K562 (cell line): ENCODE measurements around the gene YIPF2. TPM values are rescaled to one million over a fixed set of nuclear protein-coding genes. Genes with fewer than 3 reads are reported as not detected.

Source experiments
- ATAC-seq: fragments of 200-7000 bp; cut with Tn5 transposase; 3 replicates; pipeline ENCODE4 v1.9.1; 2020; ENCODE audit warnings: moderate library complexity
- BruUV-seq: library from RNA; stranded (reverse); fragments of 400-500 nt; replicated peaks from 2 replicates; lab custom pipeline; 2021; lab: Mats Ljungman, UMichigan
- CTCF ChIA-PET: fragments of 300-600 bp; formaldehyde crosslinking; extraction: SDS; loops from one replicate; lab custom pipeline; 2021; ENCODE audit warnings: low intra/inter-chr PET ratio; lab: Yijun Ruan, JAX
- POLR2A ChIA-PET: fragments of 300-600, 350-650 bp; sonication (Branson Sonifier 250); formaldehyde crosslinking; extraction: SDS; loops from one replicate; lab custom pipeline; 2021; ENCODE audit warnings: antibody characterized with exemption, inconsistent platforms; lab: Yijun Ruan, JAX
- DNase-seq, 4 experiments: peaks; one replicate each; pipeline versions ENCODE4 v3.0.0 to v3.0.0-alpha.2; 2011 to 2018; ENCODE audit warnings: low spot score in 3 of 4, mixed read lengths in 3 of 4; ENCODE audit errors: extremely low read depth in 1 of 4
- FAIRE-seq: peaks from 2 replicates; lab custom pipeline; 2011; peaks lifted over from hg19 to GRCh38; lab: Jason Lieb, UNC
- H2AFZ ChIP-seq: 2 replicates; pipeline ENCODE4 v1.6.0; 2011; ENCODE audit warnings: low read depth, low read length, control low read depth, inconsistent platforms
- H3K27ac ChIP-seq: fragments of 200-600 bp; 3 replicates; pipeline ENCODE4 v1.8.0; 2011; ENCODE audit warnings: low read depth, mild to moderate bottlenecking, control low read depth, inconsistent platforms, low read length, moderate library complexity, mixed read lengths; ENCODE audit errors: extremely low read depth
- H3K27me3 ChIP-seq, 2 experiments: fragments of 300-600 bp in 1 of 2; 2 replicates in 1 of 2; 3 replicates in 1 of 2; pipeline versions ENCODE4 v1.6.0 to v1.8.0; 2011; ENCODE audit warnings: inconsistent platforms in 2 of 2, low read length in 2 of 2, mild to moderate bottlenecking in 1 of 2, mixed read lengths in 1 of 2, moderate library complexity in 1 of 2; ENCODE audit not compliant: control insufficient read depth in 2 of 2, insufficient read depth in 2 of 2
- H3K36me3 ChIP-seq: fragments of 300-600 bp; 3 replicates; pipeline ENCODE4 v1.8.0; 2011; ENCODE audit warnings: mild to moderate bottlenecking, low read length, inconsistent platforms; ENCODE audit not compliant: control insufficient read depth, insufficient read depth
- H3K4me1 ChIP-seq, 2 experiments: fragments of 200-600 bp in 1 of 2; replicated peaks in 1 of 2; 2 replicates in 1 of 2; 3 replicates in 1 of 2; pipeline versions ENCODE4 v1.5.1 to v1.8.0; 2011; ENCODE audit warnings: inconsistent platforms in 2 of 2, low read length in 2 of 2, mild to moderate bottlenecking in 1 of 2, mixed read lengths in 1 of 2, moderate library complexity in 1 of 2; ENCODE audit not compliant: control insufficient read depth in 2 of 2, insufficient read depth in 2 of 2
- H3K4me2 ChIP-seq: 2 replicates; pipeline ENCODE4 v1.6.1; 2011; ENCODE audit warnings: low read length, control low read depth, inconsistent platforms, mixed read lengths; ENCODE audit not compliant: insufficient read depth
- H3K4me3 ChIP-seq: fragments of 200-600 bp; sonication (generic), shearing (Covaris generic); 2 replicates; pipeline ENCODE4 v1.5.1; 2016; ENCODE audit warnings: control low read depth, inconsistent platforms
- H3K79me2 ChIP-seq: fragments of 200-600 bp; 3 replicates; pipeline ENCODE4 v1.8.0; 2011; ENCODE audit warnings: low read length, inconsistent platforms; ENCODE audit not compliant: control insufficient read depth, insufficient read depth
- H3K9ac ChIP-seq, 2 experiments: 2 replicates each; pipeline versions ENCODE4 v1.6.0 to v1.6.1; 2011; ENCODE audit warnings: low read depth in 2 of 2, low read length in 2 of 2, control low read depth in 1 of 2, inconsistent platforms in 1 of 2, mild to moderate bottlenecking in 1 of 2, mixed read lengths in 1 of 2; ENCODE audit not compliant: insufficient read depth in 1 of 2
- H3K9me1 ChIP-seq: one replicate; pipeline ENCODE4 v1.6.0; 2011; ENCODE audit warnings: inconsistent platforms, mild to moderate bottlenecking, low read length, moderate library complexity; ENCODE audit not compliant: control insufficient read depth, insufficient read depth
- H3K9me3 ChIP-seq: replicated peaks from 2 replicates; pipeline ENCODE4 v1.5.1; 2011; ENCODE audit warnings: low read depth, low read length, inconsistent platforms; ENCODE audit not compliant: control insufficient read depth, insufficient read depth
- H4K20me1 ChIP-seq: replicated peaks from 2 replicates; pipeline ENCODE4 v1.6.1; 2011; ENCODE audit warnings: low read length, inconsistent platforms, mixed read lengths; ENCODE audit not compliant: control insufficient read depth, insufficient read depth
- ARHGAP35 ChIP-seq: fragments of 450-650 bp; IDR thresholded peaks from 2 replicates; pipeline ENCODE4 v1.6.1; 2018; ENCODE audit not compliant: partially characterized antibody
- DIDO1 ChIP-seq: fragments of 450-650 bp; IDR thresholded peaks from 2 replicates; pipeline ENCODE4 v1.6.1; 2016; ENCODE audit warnings: low read depth, missing biosample characterization, missing genetic modification characterization
- HCFC1 ChIP-seq: IDR thresholded peaks from 2 replicates; pipeline ENCODE4 v1.6.1; 2012; ENCODE audit warnings: low read depth, low read length, improper control_type of control experiment
- MCM2 ChIP-seq: fragments of 450-650 bp; IDR thresholded peaks from 2 replicates; pipeline ENCODE4 v1.6.1; 2017; ENCODE audit warnings: low read depth, mild to moderate bottlenecking
- POLR3A ChIP-seq: IDR thresholded peaks from 2 replicates; pipeline ENCODE4 v1.6.1; 2011; ENCODE audit warnings: borderline replicate concordance, mild to moderate bottlenecking, moderate library complexity; ENCODE audit not compliant: insufficient read length, insufficient read depth; ENCODE audit errors: extremely low read depth
- RB1 ChIP-seq: fragments of 450-650 bp; IDR thresholded peaks from 2 replicates; pipeline ENCODE4 v1.6.1; 2017; ENCODE audit warnings: low read depth, mild to moderate bottlenecking
- SMARCE1 ChIP-seq: fragments of 450-650 bp; IDR thresholded peaks from 2 replicates; pipeline ENCODE4 v1.7.1; 2016; ENCODE audit warnings: mild to moderate bottlenecking
- ZNF561 ChIP-seq: fragments of 450-650 bp; formaldehyde crosslinking; conservative IDR thresholded peaks from 2 replicates; pipeline ENCODE4 v1.4.0; 2020; ENCODE audit warnings: mild to moderate bottlenecking, moderate library complexity
- WGBS: fragments of 100-300 bp; shearing (Covaris generic); methylation state at CpG from one replicate; pipeline ENCODE4 v1.1.6; 2016; ENCODE audit warnings: low coverage, mixed read lengths; ENCODE audit not compliant: insufficient coverage; ENCODE audit errors: missing lambda C conversion rate; 5-methylcytosine and 5-hydroxymethylcytosine counted together
- in situ Hi-C: fragments of 300-500 bp; cut with MboI; formaldehyde crosslinking; loops from 4 replicates; pipeline ENCODE4 v1.15.0; 2018; ENCODE audit warnings: inconsistent platforms, mixed read lengths
- intact Hi-C: fragments of 100-400 bp; cut with micrococcal nuclease; formaldehyde crosslinking; loops from 2 replicates; pipeline ENCODE4 v1.14.2; 2022
- polyA plus RNA-seq, 8 experiments: library from polyadenylated mRNA; depleted of rRNA in 4 of 8; stranded (reverse) in 5 of 8; unstranded in 3 of 8; fragments of >200 nt; fragmentation: Nextera tagmentation in 2 of 8; fragmentation: Illumina TruSeq in 1 of 8; extraction: Ambion mirVana in 2 of 8; extraction: Trizol in 1 of 8; gene quantifications; 2 replicates each; pipeline versions ENCODE4 v1.2.1 to v1.2.3, GENCODE V29; 2011 to 2014; ENCODE audit warnings: inconsistent platforms in 1 of 8, missing spikeins in 1 of 8
- total RNA-seq, 7 experiments: library from RNA; depleted of rRNA in 6 of 7; stranded (reverse); fragments of >200 nt in 6 of 7; fragmentation: Illumina TruSeq in 2 of 7; extraction: Trizol in 2 of 7; gene quantifications; 2 replicates each; pipeline versions ENCODE4 v1.2.1 to v1.2.3, GENCODE V29; 2011 to 2021; ENCODE audit warnings: low replicate concordance in 1 of 7
- TF ChIP-seq, protein P1 (sequence below): fragments of 200-800 bp; sonication (Bioruptor generic); IDR thresholded peaks from 2 replicates; pipeline ENCODE4 v1.6.1; 2016; ENCODE audit warnings: missing genetic modification characterization, missing compliant biosample characterization
- TF ChIP-seq, protein P2 (sequence below): fragments of 250-450 bp; sonication (Bioruptor Pico); IDR thresholded peaks from 2 replicates; pipeline ENCODE4 v1.5.0; 2020; ENCODE audit warnings: mild to moderate bottlenecking, borderline replicate concordance
- TF ChIP-seq, protein P3 (sequence below): fragments of 450-650 bp; IDR thresholded peaks from 2 replicates; pipeline ENCODE4 v1.6.1; 2016; ENCODE audit warnings: low read depth, mild to moderate bottlenecking, moderate library complexity
- TF ChIP-seq, protein P4 (sequence below): fragments of 250-450 bp; sonication (Bioruptor Pico); IDR thresholded peaks from 2 replicates; pipeline ENCODE4 v1.5.0; 2021

The YIPF2 gene
- total and polyA plus RNA-seq, 9 of the 15 experiments (the other 6 are each of a cell fraction or from before 2014, with no cell fraction given): 1.3 to 65.2 (median 31.6) TPM

DNA sequence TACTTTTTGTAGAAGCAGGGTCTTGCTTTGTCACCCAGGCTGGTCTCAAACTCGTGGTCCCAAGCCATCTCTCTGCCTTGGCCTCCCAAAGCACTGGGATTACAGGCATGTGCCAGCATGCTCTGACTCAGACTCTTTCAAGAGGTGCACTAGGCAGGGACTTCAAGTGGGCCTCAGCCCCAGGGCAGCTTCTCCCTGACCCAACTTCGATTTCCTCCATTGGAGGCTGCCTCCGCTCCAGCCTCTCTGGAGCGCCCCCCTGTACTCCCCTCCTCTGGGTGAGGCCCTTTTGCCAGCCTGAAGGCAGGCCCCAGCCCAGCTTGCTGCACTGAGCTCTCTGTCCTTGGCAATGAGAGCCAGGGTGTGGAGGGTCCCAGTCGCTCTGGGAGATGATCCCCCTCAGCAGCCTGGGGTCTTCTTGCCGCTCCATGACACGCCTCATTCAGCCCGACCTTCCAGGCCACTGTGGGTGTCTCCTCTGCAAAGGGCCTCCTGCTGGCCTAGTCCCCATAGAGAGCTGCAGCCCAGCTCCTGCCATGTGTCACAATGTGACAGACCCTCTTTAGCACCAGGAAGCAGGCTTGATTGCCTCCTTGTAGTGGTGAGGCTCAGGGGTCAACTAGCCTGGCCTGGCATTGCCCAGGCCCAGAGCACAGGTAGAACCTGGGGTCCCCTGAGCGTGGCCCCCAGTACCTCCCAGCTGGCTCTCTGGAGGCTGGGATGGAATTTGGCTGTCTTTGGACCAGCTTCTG, 40.6 kb downstream of the YIPF2 start:
- Histone ChIP-seq H3K4me1 (peaks cover 11 to 58% of the 10 kb centered on the region in 2 experiments; a peak in 4 of 5 replicates), H3K9ac (peak overlapping the region in 1 of 2 experiments; percentile 31; a peak in 2 of 4 replicates), H3K79me2 (peaks cover 72% of the 10 kb centered on the region), H3K27me3 (no peaks in the 10 kb centered on the region; a peak in 1 of 5 replicates), H3K36me3 (peaks cover 18% of the 10 kb centered on the region; the same call in 1 of the 3 replicates), H4K20me1 (peaks cover 6% of the 10 kb centered on the region; the same call in 1 of the 2 replicates), H3K9me3 (no peaks in the 10 kb centered on the region), H3K27ac (no peak overlapping the region), H2AFZ (no peak overlapping the region), H3K9me1 (peaks cover 6% of the 10 kb centered on the region), H3K4me3 (no peak overlapping the region), H3K4me2 (no peak overlapping the region)
- BruUV-seq: no TSS peak
- ChIA-PET POLR2A (interaction anchor here (0.6 to 2.2 kb wide), 5 partner anchors 8 to 47 kb away, joined by 4 to 11 read pairs (median 4); no protein-coding TSS in a partner anchor), CTCF (no interaction called here)
- ATAC-seq (no peak), FAIRE-seq (no peak), DNase-seq (no peak)
- intact Hi-C loops: no loop called here
- in situ Hi-C loops: no loop called here
- WGBS: 83% methylated on average over 9 of the region's 9 CpGs
- no peak for TF ChIP-seq DIDO1 (tag)
- TF ChIP-seq, protein P1, sequence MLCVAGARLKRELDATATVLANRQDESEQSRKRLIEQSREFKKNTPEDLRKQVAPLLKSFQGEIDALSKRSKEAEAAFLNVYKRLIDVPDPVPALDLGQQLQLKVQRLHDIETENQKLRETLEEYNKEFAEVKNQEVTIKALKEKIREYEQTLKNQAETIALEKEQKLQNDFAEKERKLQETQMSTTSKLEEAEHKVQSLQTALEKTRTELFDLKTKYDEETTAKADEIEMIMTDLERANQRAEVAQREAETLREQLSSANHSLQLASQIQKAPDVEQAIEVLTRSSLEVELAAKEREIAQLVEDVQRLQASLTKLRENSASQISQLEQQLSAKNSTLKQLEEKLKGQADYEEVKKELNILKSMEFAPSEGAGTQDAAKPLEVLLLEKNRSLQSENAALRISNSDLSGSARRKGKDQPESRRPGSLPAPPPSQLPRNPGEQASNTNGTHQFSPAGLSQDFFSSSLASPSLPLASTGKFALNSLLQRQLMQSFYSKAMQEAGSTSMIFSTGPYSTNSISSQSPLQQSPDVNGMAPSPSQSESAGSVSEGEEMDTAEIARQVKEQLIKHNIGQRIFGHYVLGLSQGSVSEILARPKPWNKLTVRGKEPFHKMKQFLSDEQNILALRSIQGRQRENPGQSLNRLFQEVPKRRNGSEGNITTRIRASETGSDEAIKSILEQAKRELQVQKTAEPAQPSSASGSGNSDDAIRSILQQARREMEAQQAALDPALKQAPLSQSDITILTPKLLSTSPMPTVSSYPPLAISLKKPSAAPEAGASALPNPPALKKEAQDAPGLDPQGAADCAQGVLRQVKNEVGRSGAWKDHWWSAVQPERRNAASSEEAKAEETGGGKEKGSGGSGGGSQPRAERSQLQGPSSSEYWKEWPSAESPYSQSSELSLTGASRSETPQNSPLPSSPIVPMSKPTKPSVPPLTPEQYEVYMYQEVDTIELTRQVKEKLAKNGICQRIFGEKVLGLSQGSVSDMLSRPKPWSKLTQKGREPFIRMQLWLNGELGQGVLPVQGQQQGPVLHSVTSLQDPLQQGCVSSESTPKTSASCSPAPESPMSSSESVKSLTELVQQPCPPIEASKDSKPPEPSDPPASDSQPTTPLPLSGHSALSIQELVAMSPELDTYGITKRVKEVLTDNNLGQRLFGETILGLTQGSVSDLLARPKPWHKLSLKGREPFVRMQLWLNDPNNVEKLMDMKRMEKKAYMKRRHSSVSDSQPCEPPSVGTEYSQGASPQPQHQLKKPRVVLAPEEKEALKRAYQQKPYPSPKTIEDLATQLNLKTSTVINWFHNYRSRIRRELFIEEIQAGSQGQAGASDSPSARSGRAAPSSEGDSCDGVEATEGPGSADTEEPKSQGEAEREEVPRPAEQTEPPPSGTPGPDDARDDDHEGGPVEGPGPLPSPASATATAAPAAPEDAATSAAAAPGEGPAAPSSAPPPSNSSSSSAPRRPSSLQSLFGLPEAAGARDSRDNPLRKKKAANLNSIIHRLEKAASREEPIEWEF (CRISPR knock-in tag): no peak
- no peak for TF ChIP-seq HCFC1
- TF ChIP-seq, protein P2, sequence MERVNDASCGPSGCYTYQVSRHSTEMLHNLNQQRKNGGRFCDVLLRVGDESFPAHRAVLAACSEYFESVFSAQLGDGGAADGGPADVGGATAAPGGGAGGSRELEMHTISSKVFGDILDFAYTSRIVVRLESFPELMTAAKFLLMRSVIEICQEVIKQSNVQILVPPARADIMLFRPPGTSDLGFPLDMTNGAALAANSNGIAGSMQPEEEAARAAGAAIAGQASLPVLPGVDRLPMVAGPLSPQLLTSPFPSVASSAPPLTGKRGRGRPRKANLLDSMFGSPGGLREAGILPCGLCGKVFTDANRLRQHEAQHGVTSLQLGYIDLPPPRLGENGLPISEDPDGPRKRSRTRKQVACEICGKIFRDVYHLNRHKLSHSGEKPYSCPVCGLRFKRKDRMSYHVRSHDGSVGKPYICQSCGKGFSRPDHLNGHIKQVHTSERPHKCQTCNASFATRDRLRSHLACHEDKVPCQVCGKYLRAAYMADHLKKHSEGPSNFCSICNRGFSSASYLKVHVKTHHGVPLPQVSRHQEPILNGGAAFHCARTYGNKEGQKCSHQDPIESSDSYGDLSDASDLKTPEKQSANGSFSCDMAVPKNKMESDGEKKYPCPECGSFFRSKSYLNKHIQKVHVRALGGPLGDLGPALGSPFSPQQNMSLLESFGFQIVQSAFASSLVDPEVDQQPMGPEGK (CRISPR knock-in tag): no peak
- TF ChIP-seq, protein P3, sequence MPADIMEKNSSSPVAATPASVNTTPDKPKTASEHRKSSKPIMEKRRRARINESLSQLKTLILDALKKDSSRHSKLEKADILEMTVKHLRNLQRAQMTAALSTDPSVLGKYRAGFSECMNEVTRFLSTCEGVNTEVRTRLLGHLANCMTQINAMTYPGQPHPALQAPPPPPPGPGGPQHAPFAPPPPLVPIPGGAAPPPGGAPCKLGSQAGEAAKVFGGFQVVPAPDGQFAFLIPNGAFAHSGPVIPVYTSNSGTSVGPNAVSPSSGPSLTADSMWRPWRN: no peak
- no peak for TF ChIP-seq RB1
- TF ChIP-seq POLR3A: no peak
- no peak for TF ChIP-seq ZNF561 (CRISPR knock-in tag)
- TF ChIP-seq ARHGAP35: no peak
- TF ChIP-seq SMARCE1: no peak
- TF ChIP-seq, protein P4, sequence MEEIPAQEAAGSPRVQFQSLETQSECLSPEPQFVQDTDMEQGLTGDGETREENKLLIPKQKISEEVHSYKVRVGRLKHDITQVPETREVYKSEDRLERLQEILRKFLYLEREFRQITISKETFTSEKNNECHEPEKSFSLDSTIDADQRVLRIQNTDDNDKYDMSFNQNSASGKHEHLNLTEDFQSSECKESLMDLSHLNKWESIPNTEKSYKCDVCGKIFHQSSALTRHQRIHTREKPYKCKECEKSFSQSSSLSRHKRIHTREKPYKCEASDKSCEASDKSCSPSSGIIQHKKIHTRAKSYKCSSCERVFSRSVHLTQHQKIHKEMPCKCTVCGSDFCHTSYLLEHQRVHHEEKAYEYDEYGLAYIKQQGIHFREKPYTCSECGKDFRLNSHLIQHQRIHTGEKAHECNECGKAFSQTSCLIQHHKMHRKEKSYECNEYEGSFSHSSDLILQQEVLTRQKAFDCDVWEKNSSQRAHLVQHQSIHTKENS: no peak
- TF ChIP-seq MCM2: no peak
